H1 (cell line): ENCODE data around the gene ARPC4. TPM values are rescaled to one million over a fixed set of nuclear protein-coding genes. Genes with fewer than 3 reads are reported as not detected.

ENCODE experiments used
- BCL11A ChIP-seq, 2 experiments: IDR thresholded peaks; one replicate each; pipeline ENCODE4 v1.6.1; 2011; ENCODE audit warnings: low read depth in 2 of 2, low read length in 2 of 2, mild to moderate bottlenecking in 2 of 2
- KDM1A ChIP-seq: fragments of 200-600, 300-600 bp; sonication (generic); IDR thresholded peaks from 2 replicates; pipeline ENCODE4 v1.7.1; 2016; ENCODE audit warnings: mild to moderate bottlenecking, low read length, borderline replicate concordance
- KDM4A ChIP-seq: IDR thresholded peaks from one replicate; pipeline ENCODE4 v1.7.1; 2012; ENCODE audit warnings: low read depth, mild to moderate bottlenecking, moderate library complexity, low read length, inconsistent platforms; ENCODE audit not compliant: severe bottlenecking
- RFX5 ChIP-seq: IDR thresholded peaks from 2 replicates; pipeline ENCODE4 v1.6.1; 2011; ENCODE audit warnings: low read depth, low read length, improper control_type of control experiment, borderline replicate concordance
- SIX5 ChIP-seq: IDR thresholded peaks from 2 replicates; pipeline ENCODE4 v1.6.1; 2011; ENCODE audit warnings: mild to moderate bottlenecking, low read depth, low read length
- TBP ChIP-seq: IDR thresholded peaks from 2 replicates; pipeline ENCODE4 v1.6.1; 2011; ENCODE audit warnings: low read depth, low read length, improper control_type of control experiment
- polyA plus RNA-seq, 7 experiments: library from polyadenylated mRNA; depleted of rRNA in 3 of 7; stranded (reverse) in 5 of 7; unstranded in 2 of 7; fragments of >200 nt in 5 of 7; fragments of 200-250 nt in 2 of 7; gene quantifications; 1 replicate in 5 of 7; 2 replicates in 1 of 7; 4 replicates in 1 of 7; pipeline versions ENCODE4 v1.2.1 to v1.2.3, GENCODE V29; 2011 to 2013; ENCODE audit warnings: missing spikeins in 2 of 7, mixed read lengths in 2 of 7
- total RNA-seq: library from RNA; stranded (reverse); fragmentation: NEBNext Ultra II Directional; extraction: Animal tissue kit (Norgen Biotek cat#: 25700); gene quantifications from 2 replicates; pipeline ENCODE4 v1.2.1, GENCODE V29; 2021
- TF ChIP-seq, protein P1 (sequence below): IDR thresholded peaks from 2 replicates; pipeline ENCODE4 v1.6.1; 2011; ENCODE audit warnings: low read length, improper control_type of control experiment
- TF ChIP-seq, protein P2 (sequence below): IDR thresholded peaks from 2 replicates; pipeline ENCODE4 v1.6.1; 2012; ENCODE audit warnings: inconsistent platforms
- TF ChIP-seq, protein P3 (sequence below): IDR thresholded peaks from 2 replicates; pipeline ENCODE4 v1.6.1; 2012; ENCODE audit warnings: inconsistent platforms

The ARPC4 gene
- total and polyA plus RNA-seq, 2 of the 8 experiments (the other 6 are each of a cell fraction or from before 2014, with no cell fraction given), result 138 to 154 TPM

DNA sequence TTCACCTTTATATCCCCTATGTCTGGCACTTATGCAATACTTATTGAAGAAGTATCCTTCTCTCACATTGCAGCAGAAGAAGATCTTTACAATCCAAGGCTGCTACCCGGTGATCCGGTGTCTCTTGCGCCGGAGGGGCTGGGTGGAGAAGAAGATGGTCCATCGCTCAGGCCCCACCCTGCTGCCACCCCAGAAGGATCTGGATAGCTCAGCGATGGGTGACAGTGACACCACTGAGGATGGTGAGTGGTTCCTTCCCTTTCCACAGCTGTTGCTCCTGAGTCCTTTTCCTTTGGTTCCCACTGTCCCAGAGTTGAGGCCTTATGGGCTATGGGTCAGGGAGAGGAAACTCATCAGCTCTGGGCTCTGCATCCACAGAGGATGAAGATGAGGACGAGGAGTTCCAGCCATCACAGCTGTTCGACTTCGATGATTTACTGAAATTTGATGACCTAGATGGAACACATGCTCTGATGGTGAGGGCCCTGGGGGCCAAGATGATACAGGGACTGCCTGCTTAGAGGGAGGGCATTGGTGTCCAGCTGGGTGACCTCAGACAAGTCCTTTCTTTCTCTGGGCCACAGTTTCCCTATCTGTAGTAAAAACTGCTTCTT is 20.1 kb downstream of the ARPC4 start (continued):
- TF ChIP-seq, protein P1, sequence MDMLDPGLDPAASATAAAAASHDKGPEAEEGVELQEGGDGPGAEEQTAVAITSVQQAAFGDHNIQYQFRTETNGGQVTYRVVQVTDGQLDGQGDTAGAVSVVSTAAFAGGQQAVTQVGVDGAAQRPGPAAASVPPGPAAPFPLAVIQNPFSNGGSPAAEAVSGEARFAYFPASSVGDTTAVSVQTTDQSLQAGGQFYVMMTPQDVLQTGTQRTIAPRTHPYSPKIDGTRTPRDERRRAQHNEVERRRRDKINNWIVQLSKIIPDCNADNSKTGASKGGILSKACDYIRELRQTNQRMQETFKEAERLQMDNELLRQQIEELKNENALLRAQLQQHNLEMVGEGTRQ, result no peak
- TF ChIP-seq KDM1A, result no peak
- TF ChIP-seq SIX5, result no peak
- TF ChIP-seq, protein P2, sequence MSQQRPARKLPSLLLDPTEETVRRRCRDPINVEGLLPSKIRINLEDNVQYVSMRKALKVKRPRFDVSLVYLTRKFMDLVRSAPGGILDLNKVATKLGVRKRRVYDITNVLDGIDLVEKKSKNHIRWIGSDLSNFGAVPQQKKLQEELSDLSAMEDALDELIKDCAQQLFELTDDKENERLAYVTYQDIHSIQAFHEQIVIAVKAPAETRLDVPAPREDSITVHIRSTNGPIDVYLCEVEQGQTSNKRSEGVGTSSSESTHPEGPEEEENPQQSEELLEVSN, result no peak
- TF ChIP-seq, protein P3, sequence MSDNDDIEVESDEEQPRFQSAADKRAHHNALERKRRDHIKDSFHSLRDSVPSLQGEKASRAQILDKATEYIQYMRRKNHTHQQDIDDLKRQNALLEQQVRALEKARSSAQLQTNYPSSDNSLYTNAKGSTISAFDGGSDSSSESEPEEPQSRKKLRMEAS, result no peak
- no peak for TF ChIP-seq BCL11A (IDR thresholded peaks at IDR 0.05; ENCODE audit: low read depth in 2 of 2, low read length in 2 of 2)
- TF ChIP-seq TBP, result no peak
- TF ChIP-seq KDM4A, result no peak
- TF ChIP-seq RFX5, result no peak
